ENCODE data around the gene ACAD9. TPM values are rescaled to one million over a fixed set of nuclear protein-coding genes. Genes with fewer than 3 reads are reported as not detected.

ACAD9 gene
- total RNA-seq, 2 experiments from 2014 or later = 69.5 to 88.5 TPM

GRCh38 chr3:128911911-128912310 lies 32.5 kb downstream of the ACAD9 start:
- Histone ChIP-seq H3K79me2 (ENCODE audit: insufficient read depth, low read depth, low read length) (no peaks in the 10 kb centered on the region), H3K36me3 (ENCODE audit: insufficient read depth, low read length) (peaks cover 96% of the 10 kb centered on the region), H4K20me1 (ENCODE audit: insufficient read depth, low read length) (no peaks in the 10 kb centered on the region), H3K27ac (ENCODE audit: low read depth, low read length, poor library complexity, severe bottlenecking) (no peak overlapping the region), H3K9me2 (ENCODE audit: insufficient read depth, low read length) (no peaks in the 10 kb centered on the region), H3K4me2 (ENCODE audit: low read length) (no peak overlapping the region), H3K4me3 (ENCODE audit: low read depth, low read length, poor library complexity, severe bottlenecking) (no peak overlapping the region), H3K4me1 (ENCODE audit: insufficient read depth, low read length, poor library complexity, severe bottlenecking) (no peaks in the 10 kb centered on the region), H3K9me3 (ENCODE audit: low read length) (no peaks in the 10 kb centered on the region), H2AFZ (ENCODE audit: low read length) (no peak overlapping the region)
- no TSS peak for BruUV-seq (replicated peaks)
- TF ChIP-seq CTCF (conservative IDR thresholded peaks at IDR 0.05; ENCODE audit: low read length) (no peak), EZH2phosphoT487 (IDR thresholded peaks at IDR 0.05; ENCODE audit: borderline replicate concordance, low read depth, low read length) (no peak)
- ChIA-PET CTCF (ENCODE audit: unreplicated experiment) (no interaction called here), POLR2A (no interaction called here)
- DNase-seq (ENCODE audit: low spot score) = no peak
- intact Hi-C loops (cut with micrococcal nuclease; ENCODE audit: unreplicated experiment) = no loop called here

GRCh38 chr3:128914966-128915645 lies 35.7 kb downstream of the ACAD9 start:
- H3K27ac ChIP-seq (ENCODE audit: low read depth, low read length, poor library complexity, severe bottlenecking) = no peak overlapping the region
- no peaks in the 10 kb centered on the region for H3K4me1 ChIP-seq (ENCODE audit: insufficient read depth, low read length, poor library complexity, severe bottlenecking)
- no peaks in the 10 kb centered on the region for H3K9me3 ChIP-seq (ENCODE audit: low read length)
- POLR2A ChIA-PET = interaction anchor here (0.5 to 0.6 kb wide), 2 partner anchors 14 to 356 kb away, joined by 3 to 5 read pairs; no protein-coding TSS in a partner anchor
- no peak for DNase-seq (ENCODE audit: low spot score)
- no TSS peak for BruUV-seq (replicated peaks)
- H3K4me2 ChIP-seq (ENCODE audit: low read length) = no peak overlapping the region
- no peak overlapping the region for H3K4me3 ChIP-seq (ENCODE audit: low read depth, low read length, poor library complexity, severe bottlenecking)
- TF ChIP-seq CTCF (conservative IDR thresholded peaks at IDR 0.05; ENCODE audit: low read length) = no peak
- TF ChIP-seq EZH2phosphoT487 (IDR thresholded peaks at IDR 0.05; ENCODE audit: borderline replicate concordance, low read depth, low read length) = no peak
- H3K79me2 ChIP-seq (ENCODE audit: insufficient read depth, low read depth, low read length) = no peaks in the 10 kb centered on the region
- H3K9me2 ChIP-seq (ENCODE audit: insufficient read depth, low read length) = no peaks in the 10 kb centered on the region
- no peaks in the 10 kb centered on the region for H4K20me1 ChIP-seq (ENCODE audit: insufficient read depth, low read length)
- CTCF ChIA-PET (ENCODE audit: unreplicated experiment) = no interaction called here
- peaks cover 96% of the 10 kb centered on the region for H3K36me3 ChIP-seq (ENCODE audit: insufficient read depth, low read length)
- intact Hi-C loops (cut with micrococcal nuclease; ENCODE audit: unreplicated experiment) = no loop called here
- H2AFZ ChIP-seq (ENCODE audit: low read length) = no peak overlapping the region

GRCh38 chr3:128917291-128917690 lies 37.9 kb downstream of the ACAD9 start:
- Histone ChIP-seq H4K20me1 (ENCODE audit: insufficient read depth, low read length) (no peaks in the 10 kb centered on the region), H3K4me1 (ENCODE audit: insufficient read depth, low read length, poor library complexity, severe bottlenecking) (no peaks in the 10 kb centered on the region), H3K4me2 (ENCODE audit: low read length) (no peak overlapping the region), H3K36me3 (ENCODE audit: insufficient read depth, low read length) (peaks cover 84% of the 10 kb centered on the region), H3K79me2 (ENCODE audit: insufficient read depth, low read depth, low read length) (no peaks in the 10 kb centered on the region), H3K9me3 (ENCODE audit: low read length) (peaks cover 5% of the 10 kb centered on the region; the same call in 1 of the 2 replicates), H3K4me3 (ENCODE audit: low read depth, low read length, poor library complexity, severe bottlenecking) (no peak overlapping the region), H2AFZ (ENCODE audit: low read length) (no peak overlapping the region), H3K9me2 (ENCODE audit: insufficient read depth, low read length) (no peaks in the 10 kb centered on the region), H3K27ac (ENCODE audit: low read depth, low read length, poor library complexity, severe bottlenecking) (no peak overlapping the region)
- no peak for DNase-seq (ENCODE audit: low spot score)
- TF ChIP-seq EZH2phosphoT487 (IDR thresholded peaks at IDR 0.05; ENCODE audit: borderline replicate concordance, low read depth, low read length) (no peak), CTCF (conservative IDR thresholded peaks at IDR 0.05; ENCODE audit: low read length) (0 out of 2 replicates have a peak, but pooled peaks have one; percentile 33)
- intact Hi-C loops (cut with micrococcal nuclease; ENCODE audit: unreplicated experiment) = no loop called here
- POLR2A ChIA-PET = interaction anchor here (0.7 kb wide), 1 partner anchor 329 kb away, joined by 3 read pairs; no protein-coding TSS in a partner anchor
- BruUV-seq (replicated peaks) = no TSS peak
- CTCF ChIA-PET (ENCODE audit: unreplicated experiment) = no interaction called here

All from OCI-LY7 (cell line).